AG04450 (cell line): Measurements from ENCODE around the gene ZSWIM6. TPM values are rescaled to one million over a fixed set of nuclear protein-coding genes. Genes with fewer than 3 reads are reported as not detected.

Experiments
- CTCF ChIA-PET: fragments of 300-600, 350-600 bp; formaldehyde crosslinking; extraction: SDS; loops from one replicate; lab custom pipeline; 2022; ENCODE audit warnings: antibody characterized with exemption, inconsistent platforms; lab: Charles Lee
- POLR2A ChIA-PET: fragments of 350-600 bp; formaldehyde crosslinking; extraction: SDS; loops from one replicate; lab custom pipeline; 2021; ENCODE audit warnings: antibody characterized with exemption, inconsistent platforms; lab: Yijun Ruan, JAX
- DNase-seq: peaks from one replicate; pipeline ENCODE4 v3.0.0-alpha.2; 2011; ENCODE audit warnings: low read depth, low spot score
- H3K27ac ChIP-seq: one replicate; pipeline ENCODE4 v1.5.1; 2012; ENCODE audit warnings: low read depth, low read length, control low read depth
- H3K27me3 ChIP-seq: one replicate; pipeline ENCODE4 v1.6.0; 2012; ENCODE audit warnings: low read length; ENCODE audit not compliant: control insufficient read depth, insufficient read depth
- H3K4me3 ChIP-seq: 2 replicates; pipeline ENCODE4 v1.5.1; 2011; ENCODE audit warnings: mild to moderate bottlenecking, low read depth, low read length, control low read depth
- H3K9me3 ChIP-seq: 2 replicates; pipeline ENCODE4 v1.5.1; 2012; ENCODE audit warnings: low read length; ENCODE audit not compliant: control insufficient read depth, insufficient read depth
- CTCF ChIP-seq: IDR thresholded peaks from 2 replicates; pipeline ENCODE4 v1.5.1; 2011; ENCODE audit warnings: low read depth, low read length, control low read depth, inconsistent platforms
- polyA plus RNA-seq: library from polyadenylated mRNA; depleted of rRNA; stranded (reverse); fragments of >200 nt; gene quantifications from 2 replicates; pipeline ENCODE4 v1.2.3, GENCODE V29; 2011

ZSWIM6 gene
- polyA plus RNA-seq, 1 experiment, result 18.9 TPM

- no peaks in the 10 kb centered on the region for H3K9me3 ChIP-seq
- H3K27me3 ChIP-seq, result no peaks in the 10 kb centered on the region
- H3K4me3 ChIP-seq, result no peak overlapping the region
- no peak for DNase-seq
- no peak overlapping the region for H3K27ac ChIP-seq
- no peak for TF ChIP-seq CTCF
- ChIA-PET POLR2A (interaction anchor here (1.4 kb wide), 1 partner anchor 23 kb away, joined by 5 read pairs; the partner anchor contains the start of gene ZSWIM6), CTCF (interaction anchor here (0.6 to 1.6 kb wide), 3 partner anchors 10 to 486 kb away, joined by 3 to 4 read pairs (median 4); no protein-coding TSS in a partner anchor)
Measured at GRCh38 chr5:61308712-61309111, 23.3 kb upstream of the ZSWIM6 start.

- TF ChIP-seq CTCF, result no peak
- Histone ChIP-seq H3K27me3 (no peaks in the 10 kb centered on the region), H3K27ac (no peak overlapping the region), H3K4me3 (no peak overlapping the region), H3K9me3 (no peaks in the 10 kb centered on the region)
- ChIA-PET CTCF (interaction anchor here (0.6 to 1.6 kb wide), 3 partner anchors 10 to 485 kb away, joined by 3 to 4 read pairs (median 4); no protein-coding TSS in a partner anchor), POLR2A (interaction anchor here (1.4 kb wide), 1 partner anchor 22 kb away, joined by 5 read pairs; the partner anchor contains the start of gene ZSWIM6)
- no peak for DNase-seq
Measured at GRCh38 chr5:61309115-61309514, 22.9 kb upstream of the ZSWIM6 start.

- POLR2A ChIA-PET, result no interaction called here
- peak overlapping the region; percentile 13 for H3K27ac ChIP-seq
- DNase-seq, result no peak
Measured at GRCh38 chr5:61311056-61311610, 20.9 kb upstream of the ZSWIM6 start.

GRCh38 chr5:61311836-61312808 is 19.9 kb upstream of the ZSWIM6 start:
- CTCF ChIA-PET, result interaction anchor here (0.8 to 1.5 kb wide), 2 partner anchors 18 to 67 kb away, joined by 3 to 4 read pairs; no protein-coding TSS in a partner anchor
- TF ChIP-seq CTCF, result no peak
- no peak overlapping the region for H3K4me3 ChIP-seq
- DNase-seq, result peak; percentile 77
- H3K27me3 ChIP-seq, result no peaks in the 10 kb centered on the region
- POLR2A ChIA-PET, result interaction anchor here (1.2 to 1.5 kb wide), 2 partner anchors 11 to 19 kb away, joined by 4 read pairs; no protein-coding TSS in a partner anchor
- H3K27ac ChIP-seq, result peak overlapping the region; percentile 42
- no peaks in the 10 kb centered on the region for H3K9me3 ChIP-seq

More at GRCh38 chr5:61311056-61311610, 20.9 kb upstream of the ZSWIM6 start:
- Histone ChIP-seq H3K9me3 (no peaks in the 10 kb centered on the region), H3K4me3 (no peak overlapping the region), H3K27me3 (no peaks in the 10 kb centered on the region)
- no peak for TF ChIP-seq CTCF
- CTCF ChIA-PET, result interaction anchor here (1.5 kb wide), 1 partner anchor 19 kb away, joined by 4 read pairs; no protein-coding TSS in a partner anchor
